ENCODE data around the gene MVK. TPM values are rescaled to one million over a fixed set of nuclear protein-coding genes. Genes with fewer than 3 reads are reported as not detected.

The MVK gene
- total RNA-seq (ENCODE audit: low replicate concordance): 9.7 and 100 TPM in 2 replicates

DNA sequence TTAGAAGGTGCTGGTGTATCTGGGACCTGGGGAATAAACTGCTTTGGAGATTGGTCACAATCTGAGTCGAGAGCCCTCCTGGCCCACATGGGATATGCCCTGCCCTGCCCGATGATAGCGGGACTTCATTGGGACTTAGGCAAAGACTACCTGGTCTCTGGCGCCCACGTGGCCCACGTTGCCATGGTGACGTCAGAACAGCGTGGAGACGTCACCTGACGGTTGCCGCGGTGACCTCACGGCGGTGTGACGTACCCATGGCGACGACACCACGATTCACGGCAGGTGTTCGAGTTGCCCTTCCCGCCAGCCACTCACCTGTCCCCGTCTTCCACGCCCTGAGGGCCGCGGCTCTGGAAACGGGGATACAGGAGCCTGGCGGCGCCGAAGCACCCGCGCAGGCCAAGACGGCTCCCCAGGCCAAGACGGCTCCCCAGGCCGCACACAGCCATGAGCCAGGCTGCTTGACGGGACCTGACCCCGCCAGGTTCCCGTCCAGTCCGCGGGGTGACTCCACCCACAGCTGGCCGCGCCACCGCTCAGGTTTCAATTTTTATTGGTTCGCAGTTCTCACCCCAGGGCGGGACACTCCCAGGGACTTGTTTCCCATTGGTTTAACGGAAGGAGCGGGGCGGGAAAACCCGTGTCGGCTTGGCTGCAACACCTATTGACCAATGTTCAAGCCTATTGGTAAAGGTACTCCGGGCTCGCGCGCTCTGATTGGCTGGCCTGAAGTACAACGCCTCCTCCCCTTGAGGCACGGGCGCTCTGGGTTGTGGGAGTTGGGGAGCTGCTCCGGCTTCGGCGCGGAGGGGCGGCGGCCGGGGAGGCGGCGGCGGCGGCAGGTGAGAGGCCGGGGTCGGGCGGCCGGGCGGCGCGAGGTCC is at the start of gene MVK, which contains the start of gene MMAB:
MVK (plus strand) TSS at position 766 of the 885 bp plus-strand sequence. CDS start 1,029 bp downstream, outside the sequence.
MMAB (minus strand) TSS at position 476 of the 885 bp plus-strand sequence; CDS start at position 452, 24 bp downstream.
- no peak for TF ChIP-seq CTCF (IDR thresholded peaks at IDR 0.05; ENCODE audit: insufficient read depth, low read length)
- DNase-seq (ENCODE audit: low read depth): peak; percentile 99
- peak within 1 kb of the TSS; percentile 92 for H3K4me3 ChIP-seq (ENCODE audit: low read depth, low read length)

DNA sequence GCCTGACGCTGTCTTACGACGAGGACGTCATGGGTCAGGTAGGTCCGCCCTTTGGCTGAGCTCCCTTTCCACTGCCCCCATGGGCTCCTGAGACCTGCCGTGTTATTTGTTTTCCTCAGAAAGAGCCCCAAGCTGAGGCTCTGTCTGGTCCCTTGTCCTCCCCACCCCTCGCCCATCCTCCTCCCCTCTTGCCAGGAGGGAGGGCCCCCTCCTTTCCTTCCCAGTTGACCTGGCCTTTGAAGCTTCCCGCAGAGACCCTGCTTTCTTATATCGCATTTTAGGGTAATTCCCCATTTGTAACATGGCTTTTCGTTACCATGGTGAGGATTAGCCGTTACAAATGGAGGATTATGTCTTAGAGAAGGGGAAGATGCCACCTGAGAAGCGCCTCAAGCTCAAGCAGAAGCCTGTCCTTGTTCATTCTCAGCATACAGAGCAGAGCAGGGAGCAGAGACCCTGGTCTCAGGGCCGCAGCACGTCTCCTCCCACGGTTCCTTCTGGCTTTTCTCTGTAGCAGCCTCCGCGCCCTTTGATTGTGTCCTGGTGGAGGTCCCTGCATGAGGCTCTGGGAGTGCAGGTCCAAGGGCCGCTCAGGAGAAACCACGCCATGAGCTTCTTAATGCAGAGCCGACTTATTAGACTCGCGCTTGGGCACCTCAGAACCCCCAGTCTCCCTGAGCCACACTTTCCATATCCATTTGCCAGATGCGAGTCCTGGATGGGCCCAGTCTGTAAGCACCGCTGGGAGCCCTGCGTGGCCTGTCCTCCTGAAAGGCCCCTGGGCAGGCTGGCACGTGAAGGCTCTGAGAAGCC is 48.9 kb upstream of the MVK start:
- H3K4me3 ChIP-seq (ENCODE audit: low read depth, low read length): no peak overlapping the region
- TF ChIP-seq CTCF (IDR thresholded peaks at IDR 0.05; ENCODE audit: insufficient read depth, low read length): no peak
- DNase-seq (ENCODE audit: low read depth): no peak

GRCh38 chr12:109525279-109525585 is 48.4 kb upstream of the MVK start:
- TF ChIP-seq CTCF (IDR thresholded peaks at IDR 0.05; ENCODE audit: insufficient read depth, low read length): no peak
- H3K4me3 ChIP-seq (ENCODE audit: low read depth, low read length): no peak overlapping the region

DNA sequence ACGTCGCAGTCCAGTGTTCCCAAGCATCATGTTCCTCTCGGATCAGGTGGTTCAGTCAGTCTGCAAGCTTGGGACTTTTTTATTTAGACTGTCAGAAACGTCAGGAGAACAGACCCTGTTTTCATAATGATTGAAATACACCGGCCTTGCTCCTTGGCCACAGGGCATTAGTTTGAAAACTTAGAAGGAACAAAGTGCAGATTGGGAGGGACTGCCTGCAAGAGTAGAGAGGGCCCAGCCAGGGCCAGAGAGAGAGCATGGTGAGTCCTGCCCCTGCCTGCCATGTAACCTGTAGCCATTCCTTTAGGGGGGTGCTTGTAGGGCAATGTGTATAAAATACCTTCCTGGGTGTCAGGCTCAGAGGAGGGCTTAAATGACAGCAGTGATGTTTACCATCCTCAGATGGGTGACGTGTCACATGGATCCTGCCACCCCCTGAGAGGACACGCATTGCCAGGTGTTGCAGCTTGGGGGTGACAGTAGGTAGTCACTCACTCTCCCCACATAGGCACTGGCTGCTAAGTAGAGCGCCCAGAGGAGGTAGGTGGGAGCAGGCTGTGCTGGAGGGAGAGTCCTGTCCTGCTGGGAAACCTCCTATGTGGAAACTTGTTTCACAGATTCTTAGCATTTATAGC is 46.0 kb upstream of the MVK start:
- DNase-seq (ENCODE audit: low read depth): no peak
- TF ChIP-seq CTCF (IDR thresholded peaks at IDR 0.05; ENCODE audit: insufficient read depth, low read length): no peak
- H3K4me3 ChIP-seq (ENCODE audit: low read depth, low read length): no peak overlapping the region

More at GRCh38 chr12:109525279-109525585, 48.4 kb upstream of the MVK start:
- DNase-seq (ENCODE audit: low read depth): no peak

- H3K4me3 ChIP-seq (ENCODE audit: low read depth, low read length): no peak overlapping the region
These were observed 43.6 kb upstream of the MVK start for GRCh38 chr12:109529691-109530640.

More at GRCh38 chr12:109529691-109530640, 43.6 kb upstream of the MVK start:
- no peak for TF ChIP-seq CTCF (IDR thresholded peaks at IDR 0.05; ENCODE audit: insufficient read depth, low read length)
- DNase-seq (ENCODE audit: low read depth): no peak
